HEK293 (cell line): ENCODE measurements around the gene CRYBG1.

ENCODE experiments used
- GLI4 ChIP-seq: fragments of 450-650 bp; formaldehyde crosslinking; IDR thresholded peaks from 2 replicates; pipeline ENCODE4 v1.5.1; 2016; ENCODE audit warnings: missing biosample characterization, missing genetic modification characterization
- KLF9 ChIP-seq: fragments of 450-650 bp; formaldehyde crosslinking; IDR thresholded peaks from 2 replicates; pipeline ENCODE4 v1.5.1; 2016; ENCODE audit warnings: missing biosample characterization, missing genetic modification characterization, low read depth
- RBAK ChIP-seq: fragments of 450-650 bp; formaldehyde crosslinking; IDR thresholded peaks from 2 replicates; pipeline ENCODE4 v1.5.1; 2016; ENCODE audit warnings: missing biosample characterization, missing genetic modification characterization
- ZBTB7A ChIP-seq: fragments of 450-650 bp; formaldehyde crosslinking; IDR thresholded peaks from 2 replicates; pipeline ENCODE4 v1.5.1; 2016; ENCODE audit warnings: low read depth, missing biosample characterization, missing genetic modification characterization
- ZNF23 ChIP-seq: fragments of 450-650 bp; formaldehyde crosslinking; IDR thresholded peaks from 2 replicates; pipeline ENCODE4 v1.5.1; 2016; ENCODE audit warnings: missing biosample characterization, missing genetic modification characterization, borderline replicate concordance
- TF ChIP-seq, protein P1 (sequence below): fragments of 450-650 bp; formaldehyde crosslinking; IDR thresholded peaks from 2 replicates; pipeline ENCODE4 v1.5.1; 2016; ENCODE audit warnings: missing biosample characterization, missing genetic modification characterization
- TF ChIP-seq, protein P2 (sequence below): fragments of 450-650 bp; formaldehyde crosslinking; IDR thresholded peaks from 2 replicates; pipeline ENCODE4 v1.5.1; 2016; ENCODE audit warnings: missing biosample characterization, missing genetic modification characterization
- TF ChIP-seq, protein P3 (sequence below): fragments of 450-650 bp; formaldehyde crosslinking; IDR thresholded peaks from 2 replicates; pipeline ENCODE4 v1.5.1; 2016; ENCODE audit warnings: missing biosample characterization, missing genetic modification characterization
- TF ChIP-seq, protein P4 (sequence below): fragments of 450-650 bp; formaldehyde crosslinking; IDR thresholded peaks from 2 replicates; pipeline ENCODE4 v1.5.1; 2016; ENCODE audit warnings: missing biosample characterization, missing genetic modification characterization, borderline replicate concordance
- TF ChIP-seq, protein P5 (sequence below): fragments of 450-650 bp; formaldehyde crosslinking; IDR thresholded peaks from 2 replicates; pipeline ENCODE4 v1.5.1; 2016; ENCODE audit warnings: missing biosample characterization, missing genetic modification characterization
- TF ChIP-seq, protein P6 (sequence below): fragments of 450-650 bp; formaldehyde crosslinking; IDR thresholded peaks from 2 replicates; pipeline ENCODE4 v1.5.1; 2017; ENCODE audit warnings: missing biosample characterization, missing genetic modification characterization

DNA sequence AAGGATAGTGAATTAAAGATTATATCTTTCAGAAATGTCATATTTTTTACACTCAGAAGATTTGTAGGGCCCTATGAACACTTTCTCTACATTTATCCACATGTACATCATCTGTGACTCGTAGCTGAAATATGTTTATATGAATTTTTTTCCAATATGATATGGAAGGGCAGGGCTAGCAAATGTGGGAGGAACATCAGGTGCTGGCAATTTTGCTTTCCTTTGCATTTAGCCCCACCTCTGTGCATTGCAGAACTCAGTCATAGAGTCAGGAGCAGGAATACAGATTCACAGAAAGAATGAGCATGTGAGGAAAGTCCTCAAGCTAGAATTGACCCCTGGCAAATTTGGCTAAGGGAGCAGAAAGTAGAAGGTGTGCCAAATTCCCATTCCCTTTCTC lies 129.9 kb downstream of the CRYBG1 start:
- TF ChIP-seq, protein P1, sequence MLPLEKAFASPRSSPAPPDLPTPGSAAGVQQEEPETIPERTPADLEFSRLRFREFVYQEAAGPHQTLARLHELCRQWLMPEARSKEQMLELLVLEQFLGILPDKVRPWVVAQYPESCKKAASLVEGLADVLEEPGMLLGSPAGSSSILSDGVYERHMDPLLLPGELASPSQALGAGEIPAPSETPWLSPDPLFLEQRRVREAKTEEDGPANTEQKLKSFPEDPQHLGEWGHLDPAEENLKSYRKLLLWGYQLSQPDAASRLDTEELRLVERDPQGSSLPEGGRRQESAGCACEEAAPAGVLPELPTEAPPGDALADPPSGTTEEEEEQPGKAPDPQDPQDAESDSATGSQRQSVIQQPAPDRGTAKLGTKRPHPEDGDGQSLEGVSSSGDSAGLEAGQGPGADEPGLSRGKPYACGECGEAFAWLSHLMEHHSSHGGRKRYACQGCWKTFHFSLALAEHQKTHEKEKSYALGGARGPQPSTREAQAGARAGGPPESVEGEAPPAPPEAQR (tag by site-specific recombination), result no peak
- TF ChIP-seq, protein P2, sequence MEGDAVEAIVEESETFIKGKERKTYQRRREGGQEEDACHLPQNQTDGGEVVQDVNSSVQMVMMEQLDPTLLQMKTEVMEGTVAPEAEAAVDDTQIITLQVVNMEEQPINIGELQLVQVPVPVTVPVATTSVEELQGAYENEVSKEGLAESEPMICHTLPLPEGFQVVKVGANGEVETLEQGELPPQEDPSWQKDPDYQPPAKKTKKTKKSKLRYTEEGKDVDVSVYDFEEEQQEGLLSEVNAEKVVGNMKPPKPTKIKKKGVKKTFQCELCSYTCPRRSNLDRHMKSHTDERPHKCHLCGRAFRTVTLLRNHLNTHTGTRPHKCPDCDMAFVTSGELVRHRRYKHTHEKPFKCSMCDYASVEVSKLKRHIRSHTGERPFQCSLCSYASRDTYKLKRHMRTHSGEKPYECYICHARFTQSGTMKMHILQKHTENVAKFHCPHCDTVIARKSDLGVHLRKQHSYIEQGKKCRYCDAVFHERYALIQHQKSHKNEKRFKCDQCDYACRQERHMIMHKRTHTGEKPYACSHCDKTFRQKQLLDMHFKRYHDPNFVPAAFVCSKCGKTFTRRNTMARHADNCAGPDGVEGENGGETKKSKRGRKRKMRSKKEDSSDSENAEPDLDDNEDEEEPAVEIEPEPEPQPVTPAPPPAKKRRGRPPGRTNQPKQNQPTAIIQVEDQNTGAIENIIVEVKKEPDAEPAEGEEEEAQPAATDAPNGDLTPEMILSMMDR (tag by site-specific recombination), result no peak
- TF ChIP-seq RBAK (tag by site-specific recombination) (no peak), ZBTB7A (tag by site-specific recombination) (no peak), ZNF23 (tag by site-specific recombination) (no peak), GLI4 (no peak), KLF9 (tag by site-specific recombination) (no peak)
- TF ChIP-seq, protein P3, sequence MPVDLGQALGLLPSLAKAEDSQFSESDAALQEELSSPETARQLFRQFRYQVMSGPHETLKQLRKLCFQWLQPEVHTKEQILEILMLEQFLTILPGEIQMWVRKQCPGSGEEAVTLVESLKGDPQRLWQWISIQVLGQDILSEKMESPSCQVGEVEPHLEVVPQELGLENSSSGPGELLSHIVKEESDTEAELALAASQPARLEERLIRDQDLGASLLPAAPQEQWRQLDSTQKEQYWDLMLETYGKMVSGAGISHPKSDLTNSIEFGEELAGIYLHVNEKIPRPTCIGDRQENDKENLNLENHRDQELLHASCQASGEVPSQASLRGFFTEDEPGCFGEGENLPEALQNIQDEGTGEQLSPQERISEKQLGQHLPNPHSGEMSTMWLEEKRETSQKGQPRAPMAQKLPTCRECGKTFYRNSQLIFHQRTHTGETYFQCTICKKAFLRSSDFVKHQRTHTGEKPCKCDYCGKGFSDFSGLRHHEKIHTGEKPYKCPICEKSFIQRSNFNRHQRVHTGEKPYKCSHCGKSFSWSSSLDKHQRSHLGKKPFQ (tag by site-specific recombination), result no peak
- TF ChIP-seq, protein P4, sequence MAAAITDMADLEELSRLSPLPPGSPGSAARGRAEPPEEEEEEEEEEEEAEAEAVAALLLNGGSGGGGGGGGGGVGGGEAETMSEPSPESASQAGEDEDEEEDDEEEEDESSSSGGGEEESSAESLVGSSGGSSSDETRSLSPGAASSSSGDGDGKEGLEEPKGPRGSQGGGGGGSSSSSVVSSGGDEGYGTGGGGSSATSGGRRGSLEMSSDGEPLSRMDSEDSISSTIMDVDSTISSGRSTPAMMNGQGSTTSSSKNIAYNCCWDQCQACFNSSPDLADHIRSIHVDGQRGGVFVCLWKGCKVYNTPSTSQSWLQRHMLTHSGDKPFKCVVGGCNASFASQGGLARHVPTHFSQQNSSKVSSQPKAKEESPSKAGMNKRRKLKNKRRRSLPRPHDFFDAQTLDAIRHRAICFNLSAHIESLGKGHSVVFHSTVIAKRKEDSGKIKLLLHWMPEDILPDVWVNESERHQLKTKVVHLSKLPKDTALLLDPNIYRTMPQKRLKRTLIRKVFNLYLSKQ (tag by site-specific recombination), result no peak
- TF ChIP-seq, protein P5, sequence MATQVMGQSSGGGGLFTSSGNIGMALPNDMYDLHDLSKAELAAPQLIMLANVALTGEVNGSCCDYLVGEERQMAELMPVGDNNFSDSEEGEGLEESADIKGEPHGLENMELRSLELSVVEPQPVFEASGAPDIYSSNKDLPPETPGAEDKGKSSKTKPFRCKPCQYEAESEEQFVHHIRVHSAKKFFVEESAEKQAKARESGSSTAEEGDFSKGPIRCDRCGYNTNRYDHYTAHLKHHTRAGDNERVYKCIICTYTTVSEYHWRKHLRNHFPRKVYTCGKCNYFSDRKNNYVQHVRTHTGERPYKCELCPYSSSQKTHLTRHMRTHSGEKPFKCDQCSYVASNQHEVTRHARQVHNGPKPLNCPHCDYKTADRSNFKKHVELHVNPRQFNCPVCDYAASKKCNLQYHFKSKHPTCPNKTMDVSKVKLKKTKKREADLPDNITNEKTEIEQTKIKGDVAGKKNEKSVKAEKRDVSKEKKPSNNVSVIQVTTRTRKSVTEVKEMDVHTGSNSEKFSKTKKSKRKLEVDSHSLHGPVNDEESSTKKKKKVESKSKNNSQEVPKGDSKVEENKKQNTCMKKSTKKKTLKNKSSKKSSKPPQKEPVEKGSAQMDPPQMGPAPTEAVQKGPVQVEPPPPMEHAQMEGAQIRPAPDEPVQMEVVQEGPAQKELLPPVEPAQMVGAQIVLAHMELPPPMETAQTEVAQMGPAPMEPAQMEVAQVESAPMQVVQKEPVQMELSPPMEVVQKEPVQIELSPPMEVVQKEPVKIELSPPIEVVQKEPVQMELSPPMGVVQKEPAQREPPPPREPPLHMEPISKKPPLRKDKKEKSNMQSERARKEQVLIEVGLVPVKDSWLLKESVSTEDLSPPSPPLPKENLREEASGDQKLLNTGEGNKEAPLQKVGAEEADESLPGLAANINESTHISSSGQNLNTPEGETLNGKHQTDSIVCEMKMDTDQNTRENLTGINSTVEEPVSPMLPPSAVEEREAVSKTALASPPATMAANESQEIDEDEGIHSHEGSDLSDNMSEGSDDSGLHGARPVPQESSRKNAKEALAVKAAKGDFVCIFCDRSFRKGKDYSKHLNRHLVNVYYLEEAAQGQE (tag by site-specific recombination), result no peak
- TF ChIP-seq, protein P6, sequence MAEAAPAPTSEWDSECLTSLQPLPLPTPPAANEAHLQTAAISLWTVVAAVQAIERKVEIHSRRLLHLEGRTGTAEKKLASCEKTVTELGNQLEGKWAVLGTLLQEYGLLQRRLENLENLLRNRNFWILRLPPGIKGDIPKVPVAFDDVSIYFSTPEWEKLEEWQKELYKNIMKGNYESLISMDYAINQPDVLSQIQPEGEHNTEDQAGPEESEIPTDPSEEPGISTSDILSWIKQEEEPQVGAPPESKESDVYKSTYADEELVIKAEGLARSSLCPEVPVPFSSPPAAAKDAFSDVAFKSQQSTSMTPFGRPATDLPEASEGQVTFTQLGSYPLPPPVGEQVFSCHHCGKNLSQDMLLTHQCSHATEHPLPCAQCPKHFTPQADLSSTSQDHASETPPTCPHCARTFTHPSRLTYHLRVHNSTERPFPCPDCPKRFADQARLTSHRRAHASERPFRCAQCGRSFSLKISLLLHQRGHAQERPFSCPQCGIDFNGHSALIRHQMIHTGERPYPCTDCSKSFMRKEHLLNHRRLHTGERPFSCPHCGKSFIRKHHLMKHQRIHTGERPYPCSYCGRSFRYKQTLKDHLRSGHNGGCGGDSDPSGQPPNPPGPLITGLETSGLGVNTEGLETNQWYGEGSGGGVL, result no peak
